ENCODE measurements around the gene MAD1L1.

GRCh38 chr7:2084331-2084730 lies 148.4 kb downstream of the MAD1L1 start:
- TF ChIP-seq, protein P1, sequence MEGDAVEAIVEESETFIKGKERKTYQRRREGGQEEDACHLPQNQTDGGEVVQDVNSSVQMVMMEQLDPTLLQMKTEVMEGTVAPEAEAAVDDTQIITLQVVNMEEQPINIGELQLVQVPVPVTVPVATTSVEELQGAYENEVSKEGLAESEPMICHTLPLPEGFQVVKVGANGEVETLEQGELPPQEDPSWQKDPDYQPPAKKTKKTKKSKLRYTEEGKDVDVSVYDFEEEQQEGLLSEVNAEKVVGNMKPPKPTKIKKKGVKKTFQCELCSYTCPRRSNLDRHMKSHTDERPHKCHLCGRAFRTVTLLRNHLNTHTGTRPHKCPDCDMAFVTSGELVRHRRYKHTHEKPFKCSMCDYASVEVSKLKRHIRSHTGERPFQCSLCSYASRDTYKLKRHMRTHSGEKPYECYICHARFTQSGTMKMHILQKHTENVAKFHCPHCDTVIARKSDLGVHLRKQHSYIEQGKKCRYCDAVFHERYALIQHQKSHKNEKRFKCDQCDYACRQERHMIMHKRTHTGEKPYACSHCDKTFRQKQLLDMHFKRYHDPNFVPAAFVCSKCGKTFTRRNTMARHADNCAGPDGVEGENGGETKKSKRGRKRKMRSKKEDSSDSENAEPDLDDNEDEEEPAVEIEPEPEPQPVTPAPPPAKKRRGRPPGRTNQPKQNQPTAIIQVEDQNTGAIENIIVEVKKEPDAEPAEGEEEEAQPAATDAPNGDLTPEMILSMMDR (conservative IDR thresholded peaks at IDR 0.05; ENCODE audit: low read depth, low read length): no peak
- no peak for TF ChIP-seq EZH2 (IDR thresholded peaks at IDR 0.05; ENCODE audit: borderline replicate concordance, low read depth, low read length, poor library complexity, severe bottlenecking)
